ENCODE measurements around the gene NRP2. TPM values are rescaled to one million over a fixed set of nuclear protein-coding genes. Genes with fewer than 3 reads are reported as not detected.

The NRP2 gene
- total RNA-seq, 1 experiment from 2014 or later: 31.0 TPM

DNA sequence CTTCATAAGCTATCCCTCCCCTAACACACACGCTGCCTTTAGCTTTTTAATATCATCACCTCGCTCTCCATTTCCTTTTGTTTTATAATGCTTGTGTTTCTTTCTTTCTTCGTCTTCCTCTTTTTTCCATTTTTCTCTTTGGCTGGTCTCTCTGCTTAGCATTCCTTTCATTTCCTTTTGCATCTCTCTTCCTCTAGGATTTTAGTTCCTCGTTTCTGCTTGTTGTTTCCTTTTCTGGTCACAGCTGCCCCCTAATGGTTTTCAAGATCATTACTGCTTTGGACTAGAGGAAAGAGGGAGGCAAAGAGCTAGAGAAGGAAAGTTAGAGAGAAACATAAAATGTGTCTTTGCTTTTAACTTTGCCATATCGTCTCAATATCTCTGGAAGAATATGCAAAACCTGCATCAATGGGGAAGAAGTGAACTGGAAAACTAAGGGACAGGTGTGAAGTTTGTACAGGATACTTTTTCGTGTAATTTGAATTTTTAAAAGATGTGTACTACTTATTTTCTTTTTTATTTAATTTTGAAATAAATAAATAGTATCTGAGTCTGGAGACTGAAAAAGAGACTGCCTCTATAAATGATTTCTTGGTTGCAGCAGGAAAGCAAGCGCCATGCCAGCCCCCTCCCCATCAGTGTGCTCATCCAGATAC is 6.3 kb upstream of the NRP2 start:
- no TSS peak for BruUV-seq (replicated peaks)
- CTCF ChIA-PET: interaction anchor here (0.5 to 1.1 kb wide), 4 partner anchors 26 to 685 kb away, joined by 3 to 5 read pairs (median 4); no protein-coding TSS in a partner anchor
- no peaks in the 10 kb centered on the region for H4K20me1 ChIP-seq (ENCODE audit: insufficient read depth)
- H2AFZ ChIP-seq: no peak overlapping the region
- H3K27ac ChIP-seq: no peak overlapping the region
- no peaks in the 10 kb centered on the region for H3K27me3 ChIP-seq (ENCODE audit: insufficient read depth, low read depth)
- intact Hi-C loops (cut with micrococcal nuclease; ENCODE audit: unreplicated experiment): loop anchor here (1.0 to 2.0 kb wide), 4 partner anchors 805 to 1531 kb away; no protein-coding TSS in a partner anchor
- TF ChIP-seq, protein P1, sequence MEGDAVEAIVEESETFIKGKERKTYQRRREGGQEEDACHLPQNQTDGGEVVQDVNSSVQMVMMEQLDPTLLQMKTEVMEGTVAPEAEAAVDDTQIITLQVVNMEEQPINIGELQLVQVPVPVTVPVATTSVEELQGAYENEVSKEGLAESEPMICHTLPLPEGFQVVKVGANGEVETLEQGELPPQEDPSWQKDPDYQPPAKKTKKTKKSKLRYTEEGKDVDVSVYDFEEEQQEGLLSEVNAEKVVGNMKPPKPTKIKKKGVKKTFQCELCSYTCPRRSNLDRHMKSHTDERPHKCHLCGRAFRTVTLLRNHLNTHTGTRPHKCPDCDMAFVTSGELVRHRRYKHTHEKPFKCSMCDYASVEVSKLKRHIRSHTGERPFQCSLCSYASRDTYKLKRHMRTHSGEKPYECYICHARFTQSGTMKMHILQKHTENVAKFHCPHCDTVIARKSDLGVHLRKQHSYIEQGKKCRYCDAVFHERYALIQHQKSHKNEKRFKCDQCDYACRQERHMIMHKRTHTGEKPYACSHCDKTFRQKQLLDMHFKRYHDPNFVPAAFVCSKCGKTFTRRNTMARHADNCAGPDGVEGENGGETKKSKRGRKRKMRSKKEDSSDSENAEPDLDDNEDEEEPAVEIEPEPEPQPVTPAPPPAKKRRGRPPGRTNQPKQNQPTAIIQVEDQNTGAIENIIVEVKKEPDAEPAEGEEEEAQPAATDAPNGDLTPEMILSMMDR (conservative IDR thresholded peaks at IDR 0.05): peak; percentile 85
- TF ChIP-seq EZH2 (IDR thresholded peaks at IDR 0.05; ENCODE audit: low read depth): no peak
- H3K4me2 ChIP-seq: peak overlapping the region; percentile 51
- no peaks in the 10 kb centered on the region for H3K9me3 ChIP-seq (ENCODE audit: insufficient read depth, low read depth)
- POLR2A ChIA-PET (ENCODE audit: unreplicated experiment): no interaction called here
- no peaks in the 10 kb centered on the region for H3K36me3 ChIP-seq (ENCODE audit: low read depth)
- no peaks in the 10 kb centered on the region; the same call in 1 of the 2 replicates for H3K4me1 ChIP-seq (replicated peaks; ENCODE audit: insufficient read depth)
- H3K4me3 ChIP-seq: no peak overlapping the region
- H3K9me2 ChIP-seq (ENCODE audit: insufficient read depth): no peaks in the 10 kb centered on the region
- no peaks in the 10 kb centered on the region for H3F3A ChIP-seq (ENCODE audit: insufficient read depth, low read depth)
- no peaks in the 10 kb centered on the region for H3K79me2 ChIP-seq (ENCODE audit: low read depth)
- peak in 1 of 2 experiments; percentile 53 for DNase-seq

DNA sequence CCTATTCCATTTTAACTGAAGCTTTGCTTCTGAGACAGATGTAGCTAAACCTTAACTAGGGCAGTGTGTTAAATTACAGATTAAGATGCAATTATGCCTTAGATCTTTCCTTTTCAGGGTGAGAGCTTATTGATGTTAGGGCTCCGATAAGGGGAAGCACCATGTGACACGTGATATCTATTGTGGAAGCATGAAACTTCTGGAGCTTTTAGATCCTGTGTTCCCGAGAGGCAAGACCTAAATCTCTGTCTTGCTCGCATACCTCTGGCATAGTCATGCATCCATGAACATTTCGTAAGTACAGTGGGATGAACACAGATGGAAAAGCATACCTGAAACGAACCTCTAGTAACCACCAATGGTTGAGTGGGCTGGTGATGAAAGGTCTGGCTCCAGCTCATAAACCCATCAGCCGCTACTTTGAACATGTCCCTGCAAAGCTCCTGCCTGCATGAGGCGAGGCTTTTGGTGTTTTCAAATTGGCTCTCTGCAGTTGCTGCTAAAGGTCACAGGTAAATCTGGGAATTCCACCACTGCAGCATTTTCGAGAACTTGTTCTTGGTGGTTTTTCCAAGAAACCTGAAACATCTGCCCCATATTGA is 3.7 kb upstream of the NRP2 start:
- no TSS peak for BruUV-seq (replicated peaks)
- peaks cover 10% of the 10 kb centered on the region for H3K79me2 ChIP-seq (ENCODE audit: low read depth)
- ChIA-PET POLR2A (ENCODE audit: unreplicated experiment) (no interaction called here), CTCF (interaction anchor here (0.7 kb wide), 1 partner anchor 1128 kb away, joined by 5 read pairs; no protein-coding TSS in a partner anchor)
- no peaks in the 10 kb centered on the region for H3K36me3 ChIP-seq (ENCODE audit: low read depth)
- H3K27ac ChIP-seq: no peak overlapping the region
- TF ChIP-seq, protein P1 (conservative IDR thresholded peaks at IDR 0.05): no peak
- TF ChIP-seq EZH2 (IDR thresholded peaks at IDR 0.05; ENCODE audit: low read depth): no peak
- H3K4me2 ChIP-seq: no peak overlapping the region
- no peaks in the 10 kb centered on the region for H3F3A ChIP-seq (ENCODE audit: insufficient read depth, low read depth)
- no peaks in the 10 kb centered on the region for H4K20me1 ChIP-seq (ENCODE audit: insufficient read depth)
- no peak for DNase-seq
- no peaks in the 10 kb centered on the region for H3K9me3 ChIP-seq (ENCODE audit: insufficient read depth, low read depth)
- intact Hi-C loops (cut with micrococcal nuclease; ENCODE audit: unreplicated experiment): no loop called here
- H3K27me3 ChIP-seq (ENCODE audit: insufficient read depth, low read depth): no peaks in the 10 kb centered on the region
- H3K4me3 ChIP-seq: no peak overlapping the region
- no peak overlapping the region for H2AFZ ChIP-seq
- H3K9me2 ChIP-seq (ENCODE audit: insufficient read depth): no peaks in the 10 kb centered on the region
- no peaks in the 10 kb centered on the region; the same call in none of the 2 replicates for H3K4me1 ChIP-seq (replicated peaks; ENCODE audit: insufficient read depth)

DNA sequence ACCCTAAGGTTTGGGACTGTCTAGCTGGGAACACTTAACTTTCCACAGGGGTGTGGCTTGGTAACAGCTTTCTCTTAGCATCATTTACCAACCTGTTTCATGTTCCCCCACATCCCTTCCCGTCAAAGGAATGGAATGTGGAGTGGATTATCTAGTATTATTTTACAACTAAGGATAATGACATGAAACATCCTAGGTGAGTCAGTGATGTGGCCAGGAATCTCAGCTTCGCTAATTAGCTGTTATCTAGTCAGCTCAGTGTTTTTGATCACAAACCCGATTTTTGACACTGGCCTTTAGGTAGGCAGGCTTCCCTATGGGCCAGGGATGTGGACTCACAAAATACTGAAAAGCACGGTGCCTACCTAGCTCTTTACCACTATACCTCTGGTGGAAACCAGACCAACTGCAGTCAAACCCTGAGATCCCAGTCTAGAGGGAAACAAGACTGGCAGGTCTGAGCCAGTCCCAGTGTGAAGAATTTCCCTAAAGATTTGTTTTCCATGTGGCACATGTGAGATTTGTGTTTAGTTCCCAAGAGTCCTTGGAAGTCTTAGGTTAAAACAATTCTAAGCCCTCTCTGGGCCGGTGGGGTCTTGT is 2.8 kb upstream of the NRP2 start:
- H3K79me2 ChIP-seq (ENCODE audit: low read depth): peaks cover 19% of the 10 kb centered on the region
- BruUV-seq (replicated peaks): no TSS peak
- no peaks in the 10 kb centered on the region; the same call in none of the 2 replicates for H3K4me1 ChIP-seq (replicated peaks; ENCODE audit: insufficient read depth)
- H3K9me3 ChIP-seq (ENCODE audit: insufficient read depth, low read depth): no peaks in the 10 kb centered on the region
- no peaks in the 10 kb centered on the region for H3K27me3 ChIP-seq (ENCODE audit: insufficient read depth, low read depth)
- TF ChIP-seq, protein P1 (conservative IDR thresholded peaks at IDR 0.05): no peak
- TF ChIP-seq EZH2 (IDR thresholded peaks at IDR 0.05; ENCODE audit: low read depth): no peak
- intact Hi-C loops (cut with micrococcal nuclease; ENCODE audit: unreplicated experiment): loop anchor here (2.0 to 10.0 kb wide), 6 partner anchors 205 to 1535 kb away; partner anchors contain the start of gene PARD3B
- H4K20me1 ChIP-seq (ENCODE audit: insufficient read depth): no peaks in the 10 kb centered on the region
- no peaks in the 10 kb centered on the region for H3K9me2 ChIP-seq (ENCODE audit: insufficient read depth)
- no peak overlapping the region for H3K27ac ChIP-seq
- POLR2A ChIA-PET (ENCODE audit: unreplicated experiment): no interaction called here
- H3K4me3 ChIP-seq: no peak overlapping the region
- no peaks in the 10 kb centered on the region for H3F3A ChIP-seq (ENCODE audit: insufficient read depth, low read depth)
- CTCF ChIA-PET: no interaction called here
- no peaks in the 10 kb centered on the region for H3K36me3 ChIP-seq (ENCODE audit: low read depth)
- no peak overlapping the region for H2AFZ ChIP-seq
- H3K4me2 ChIP-seq: no peak overlapping the region
- DNase-seq: no peak

All from PC-9 (cell line).